AG09309 (cell line): ENCODE data around the gene CHD5.

Experiments used
- DNase-seq: peaks from one replicate; pipeline ENCODE4 v3.0.0-alpha.2; 2010; ENCODE audit warnings: low read depth
- H3K4me3 ChIP-seq: 2 replicates; pipeline ENCODE4 v1.5.1; 2011; ENCODE audit warnings: mild to moderate bottlenecking, low read depth, low read length, moderate library complexity; ENCODE audit not compliant: control insufficient read depth
- CTCF ChIP-seq: IDR thresholded peaks from 2 replicates; pipeline ENCODE4 v1.5.1; 2011; ENCODE audit warnings: mild to moderate bottlenecking, low read depth, low read length, inconsistent platforms; ENCODE audit not compliant: insufficient read depth, control insufficient read depth; ENCODE audit errors: missing control alignments

The CHD5 gene

GRCh38 chr1:6092211-6092610 lies 87.9 kb downstream of the CHD5 start:
- no peak overlapping the region for H3K4me3 ChIP-seq
- TF ChIP-seq CTCF = no peak
- no peak for DNase-seq

DNA sequence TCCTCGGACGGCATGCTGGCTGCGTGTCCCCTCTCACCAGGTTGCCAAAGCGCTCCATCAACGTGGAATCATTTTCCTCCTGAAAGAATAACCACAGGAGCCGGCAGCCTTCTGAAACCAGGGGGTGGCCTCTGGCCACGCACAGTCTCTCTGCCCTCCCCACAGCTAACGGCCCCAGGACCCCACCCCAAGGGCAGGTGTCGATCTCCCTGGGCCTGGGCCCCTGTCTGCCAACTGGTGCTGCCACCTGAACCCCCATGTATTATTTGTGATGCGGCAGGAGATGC lies 88.4 kb downstream of the CHD5 start:
- no peak overlapping the region for H3K4me3 ChIP-seq
- no peak for DNase-seq
- no peak for TF ChIP-seq CTCF

DNA sequence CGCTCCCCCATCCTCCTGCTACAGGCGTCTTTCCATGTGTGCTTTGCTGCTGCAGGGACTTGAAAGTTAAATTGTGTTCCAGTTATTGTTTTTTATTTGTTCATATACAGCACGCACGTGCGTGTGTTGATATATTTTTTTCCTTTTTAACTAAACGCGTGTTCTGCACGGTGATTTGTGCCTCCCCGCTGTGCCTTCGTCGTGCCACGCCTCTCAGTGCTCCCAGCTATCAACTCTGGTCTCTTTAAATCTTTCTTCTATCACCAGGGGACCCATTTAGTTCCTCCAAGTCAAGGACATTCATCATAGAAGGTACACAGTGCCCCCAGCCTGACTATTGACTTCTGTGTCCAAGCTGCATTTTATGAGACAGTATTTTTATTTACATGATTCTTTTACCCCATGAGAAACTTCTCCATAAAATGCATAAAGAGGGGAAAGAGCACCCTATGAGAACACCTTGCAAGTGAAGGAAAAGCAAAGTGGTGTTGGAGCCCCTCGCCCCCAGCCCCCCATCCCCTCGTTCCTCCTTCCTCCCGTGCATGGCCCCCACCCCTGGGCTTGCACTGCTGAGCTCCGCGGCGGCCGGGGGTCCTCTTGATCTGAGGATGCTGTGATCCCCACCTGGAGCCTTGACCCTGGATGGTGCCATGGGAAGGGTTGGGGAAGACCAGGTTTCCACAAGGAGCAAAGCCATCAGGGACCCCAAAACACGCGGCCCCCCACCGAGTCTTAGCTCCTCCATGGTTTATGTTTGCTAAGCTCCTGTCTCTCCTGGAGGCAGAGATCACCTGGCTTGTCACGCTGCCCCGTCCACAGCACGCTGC lies 88.9 kb downstream of the CHD5 start:
- TF ChIP-seq CTCF = no peak
- H3K4me3 ChIP-seq = no peak overlapping the region
- no peak for DNase-seq

- no peak overlapping the region for H3K4me3 ChIP-seq
- no peak for TF ChIP-seq CTCF
- DNase-seq = no peak
Observed at GRCh38 chr1:6090288-6090687, 89.8 kb downstream of the CHD5 start.

DNA sequence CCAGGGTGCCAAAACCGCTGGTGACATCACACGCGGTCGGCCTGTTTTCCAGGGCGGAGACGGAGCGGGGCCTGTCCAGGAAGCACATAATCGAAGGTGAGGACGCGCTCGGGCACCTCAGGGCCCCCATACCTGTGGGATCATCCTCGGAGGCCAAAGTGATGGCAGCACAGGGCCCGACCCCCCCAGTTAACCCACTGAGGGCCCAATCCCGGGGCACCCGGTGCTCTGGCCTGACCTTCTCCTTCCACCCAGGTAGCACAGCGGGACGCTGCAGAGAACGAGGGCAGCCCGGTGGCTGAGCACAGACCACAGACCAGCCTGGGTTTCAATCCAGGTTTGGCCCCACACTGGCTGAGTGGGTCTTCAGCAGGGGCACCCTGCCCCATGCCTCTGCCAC lies 91.2 kb downstream of the CHD5 start:
- DNase-seq = no peak
- TF ChIP-seq CTCF = no peak
- no peak overlapping the region for H3K4me3 ChIP-seq

- no peak for TF ChIP-seq CTCF
- no peak for DNase-seq
- no peak overlapping the region for H3K4me3 ChIP-seq
Observed at GRCh38 chr1:6087958-6088357, 92.2 kb downstream of the CHD5 start.
